Measurements from ENCODE around the gene CCPG1. TPM values are rescaled to one million over a fixed set of nuclear protein-coding genes. Genes with fewer than 3 reads are reported as not detected.

Gene CCPG1
- total RNA-seq, 1 donor from 2014 or later: 56.3 TPM

- H3K27me3 ChIP-seq (ENCODE audit: insufficient read depth, low read length): no peaks in the 10 kb centered on the region
- peaks cover 15% of the 10 kb centered on the region for H3K4me1 ChIP-seq (ENCODE audit: insufficient read depth, low read length)
- no peak overlapping the region for H2AFZ ChIP-seq (ENCODE audit: low read depth, low read length)
- Mint-ChIP-seq H3K9me3 (ENCODE audit: unreplicated experiment) (peaks cover 2% of the 10 kb centered on the region), H3K36me3 (ENCODE audit: low read depth, unreplicated experiment) (peaks cover 2% of the 10 kb centered on the region), H3K27me3 (ENCODE audit: low read depth, unreplicated experiment) (no peaks in the 10 kb centered on the region), H3K27ac (ENCODE audit: unreplicated experiment) (no peak overlapping the region), H3K4me3 (ENCODE audit: unreplicated experiment) (no peak overlapping the region), H3K4me1 (ENCODE audit: low read depth, unreplicated experiment) (peaks cover 6% of the 10 kb centered on the region)
- no peak for FAIRE-seq
- DNase-seq (ENCODE audit: low read depth): no peak
- no peak overlapping the region for H3K4me3 ChIP-seq (ENCODE audit: insufficient read depth, low read depth, low read length)
- TF ChIP-seq EZH2 (IDR thresholded peaks at IDR 0.05; ENCODE audit: insufficient read depth, low read length): no peak
- no peak for TF ChIP-seq CTCF (IDR thresholded peaks at IDR 0.05; ENCODE audit: insufficient read depth, low read depth, low read length)
- no peaks in the 10 kb centered on the region for H3K36me3 ChIP-seq (ENCODE audit: insufficient read depth, low read length)
- H3K79me2 ChIP-seq (ENCODE audit: insufficient read depth, low read length): peaks cover 25% of the 10 kb centered on the region
- no peak overlapping the region for H3K27ac ChIP-seq (ENCODE audit: low read depth, low read length)
- no peak overlapping the region for H3K4me2 ChIP-seq (ENCODE audit: low read length)
- no peaks in the 10 kb centered on the region for H3K9me3 ChIP-seq (ENCODE audit: insufficient read depth, low read depth, low read length)
- H3K9ac ChIP-seq (ENCODE audit: low read length): no peak overlapping the region
- no peaks in the 10 kb centered on the region for H4K20me1 ChIP-seq (ENCODE audit: insufficient read depth, low read length)
Observed at GRCh38 chr15:55322467-55322866, 85.7 kb downstream of the CCPG1 start.

GRCh38 chr15:55320963-55321362, 87.2 kb downstream of the CCPG1 start:
- H3K4me2 ChIP-seq (ENCODE audit: low read length): no peak overlapping the region
- TF ChIP-seq EZH2 (IDR thresholded peaks at IDR 0.05; ENCODE audit: insufficient read depth, low read length) (no peak), CTCF (IDR thresholded peaks at IDR 0.05; ENCODE audit: insufficient read depth, low read depth, low read length) (no peak)
- H3K4me1 Mint-ChIP-seq (ENCODE audit: low read depth, unreplicated experiment): peaks cover 6% of the 10 kb centered on the region
- H2AFZ ChIP-seq (ENCODE audit: low read depth, low read length): no peak overlapping the region
- H3K4me3 Mint-ChIP-seq (ENCODE audit: unreplicated experiment): no peak overlapping the region
- FAIRE-seq (no peak), DNase-seq (ENCODE audit: low read depth) (no peak)
- H3K27me3 ChIP-seq (ENCODE audit: insufficient read depth, low read length): no peaks in the 10 kb centered on the region
- no peaks in the 10 kb centered on the region for H3K36me3 ChIP-seq (ENCODE audit: insufficient read depth, low read length)
- H3K27ac ChIP-seq (ENCODE audit: low read depth, low read length): no peak overlapping the region
- H3K4me1 ChIP-seq (ENCODE audit: insufficient read depth, low read length): peaks cover 15% of the 10 kb centered on the region
- no peak overlapping the region for H3K9ac ChIP-seq (ENCODE audit: low read length)
- H3K9me3 Mint-ChIP-seq (ENCODE audit: unreplicated experiment): peaks cover 2% of the 10 kb centered on the region
- no peaks in the 10 kb centered on the region for H4K20me1 ChIP-seq (ENCODE audit: insufficient read depth, low read length)
- H3K9me3 ChIP-seq (ENCODE audit: insufficient read depth, low read depth, low read length): no peaks in the 10 kb centered on the region
- H3K27ac Mint-ChIP-seq (ENCODE audit: unreplicated experiment): no peak overlapping the region
- H3K36me3 Mint-ChIP-seq (ENCODE audit: low read depth, unreplicated experiment): peaks cover 2% of the 10 kb centered on the region
- H3K27me3 Mint-ChIP-seq (ENCODE audit: low read depth, unreplicated experiment): no peaks in the 10 kb centered on the region
- H3K4me3 ChIP-seq (ENCODE audit: insufficient read depth, low read depth, low read length): no peak overlapping the region
- H3K79me2 ChIP-seq (ENCODE audit: insufficient read depth, low read length): peaks cover 33% of the 10 kb centered on the region

- Mint-ChIP-seq H3K36me3 (ENCODE audit: low read depth, unreplicated experiment) (peaks cover 2% of the 10 kb centered on the region), H3K27ac (ENCODE audit: unreplicated experiment) (no peak overlapping the region), H3K4me1 (ENCODE audit: low read depth, unreplicated experiment) (peaks cover 6% of the 10 kb centered on the region), H3K9me3 (ENCODE audit: unreplicated experiment) (peaks cover 2% of the 10 kb centered on the region), H3K27me3 (ENCODE audit: low read depth, unreplicated experiment) (no peaks in the 10 kb centered on the region), H3K4me3 (ENCODE audit: unreplicated experiment) (peak overlapping the region; percentile 76)
- no peak overlapping the region for H3K9ac ChIP-seq (ENCODE audit: low read length)
- H3K4me2 ChIP-seq (ENCODE audit: low read length): peak overlapping the region; percentile 87
- FAIRE-seq (no peak), DNase-seq (ENCODE audit: low read depth) (no peak)
- H3K36me3 ChIP-seq (ENCODE audit: insufficient read depth, low read length): no peaks in the 10 kb centered on the region
- H3K79me2 ChIP-seq (ENCODE audit: insufficient read depth, low read length): peaks cover 36% of the 10 kb centered on the region
- TF ChIP-seq CTCF (IDR thresholded peaks at IDR 0.05; ENCODE audit: insufficient read depth, low read depth, low read length): no peak
- TF ChIP-seq EZH2 (IDR thresholded peaks at IDR 0.05; ENCODE audit: insufficient read depth, low read length): no peak
- peaks cover 15% of the 10 kb centered on the region for H3K4me1 ChIP-seq (ENCODE audit: insufficient read depth, low read length)
- no peaks in the 10 kb centered on the region for H4K20me1 ChIP-seq (ENCODE audit: insufficient read depth, low read length)
- H2AFZ ChIP-seq (ENCODE audit: low read depth, low read length): no peak overlapping the region
- no peaks in the 10 kb centered on the region for H3K9me3 ChIP-seq (ENCODE audit: insufficient read depth, low read depth, low read length)
- H3K4me3 ChIP-seq (ENCODE audit: insufficient read depth, low read depth, low read length): peak overlapping the region; percentile 12
- H3K27ac ChIP-seq (ENCODE audit: low read depth, low read length): no peak overlapping the region
- H3K27me3 ChIP-seq (ENCODE audit: insufficient read depth, low read length): no peaks in the 10 kb centered on the region
Observed at GRCh38 chr15:55320238-55320550, 88.0 kb downstream of the CCPG1 start.

Data from astrocyte (in vitro differentiated cells and primary cell).